GM18858 (cell line): Measurements from ENCODE around the gene TUBGCP6.
"Not testable (repeated sequence)": the region's sequence is repeated elsewhere in the genome, so short reads cannot be mapped to it uniquely, and the experiment has no call there.

ENCODE experiments used
- ATAC-seq: cut with Tn5 transposase; IDR thresholded peaks from one replicate; pipeline ENCODE4 v1.9.1; 2021; ENCODE audit not compliant: unreplicated experiment

TUBGCP6 gene

DNA sequence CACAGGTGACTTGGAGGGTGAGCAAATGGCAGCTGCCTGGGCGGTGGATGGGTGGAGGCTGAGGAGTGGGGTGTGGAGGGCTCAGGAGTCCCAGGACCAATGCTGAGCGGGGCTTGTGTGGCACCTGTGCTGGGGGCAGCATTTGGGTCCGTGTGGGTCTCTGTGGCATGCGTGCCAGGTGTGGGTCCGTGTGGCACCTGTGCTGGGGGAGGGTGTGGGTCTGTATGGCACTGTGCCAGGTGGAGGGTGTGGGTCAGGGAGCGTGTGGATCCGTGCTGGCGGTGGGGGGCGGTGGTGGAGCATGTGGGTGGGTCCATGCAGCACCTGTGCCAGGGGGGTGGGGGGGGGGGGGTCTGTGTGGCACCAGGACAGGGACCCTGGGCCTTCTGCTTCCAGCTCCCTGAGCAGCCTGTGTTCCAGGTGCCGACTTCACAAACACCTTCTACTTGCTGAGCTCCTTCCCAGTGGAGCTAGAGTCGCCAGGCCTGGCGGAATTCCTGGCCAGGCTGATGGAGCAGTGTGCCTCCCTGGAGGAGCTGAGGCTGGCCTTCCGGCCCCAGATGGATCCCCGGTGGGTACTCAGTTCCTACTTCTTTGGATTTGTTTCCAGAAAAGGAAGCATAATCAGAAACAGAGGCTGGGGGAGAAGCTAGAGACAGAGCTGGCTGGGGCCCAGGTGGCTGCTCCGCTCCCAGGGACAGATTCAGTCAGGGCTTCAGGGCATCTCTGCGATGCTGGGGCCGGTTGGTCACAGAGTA, 29.3 kb downstream of the TUBGCP6 start:
- no peak for ATAC-seq

GRCh38 chr22:50213263-50213662, 31.6 kb downstream of the TUBGCP6 start:
- ATAC-seq = no peak

- ATAC-seq = no peak
These were observed 33.7 kb downstream of the TUBGCP6 start for GRCh38 chr22:50211147-50211546.

DNA sequence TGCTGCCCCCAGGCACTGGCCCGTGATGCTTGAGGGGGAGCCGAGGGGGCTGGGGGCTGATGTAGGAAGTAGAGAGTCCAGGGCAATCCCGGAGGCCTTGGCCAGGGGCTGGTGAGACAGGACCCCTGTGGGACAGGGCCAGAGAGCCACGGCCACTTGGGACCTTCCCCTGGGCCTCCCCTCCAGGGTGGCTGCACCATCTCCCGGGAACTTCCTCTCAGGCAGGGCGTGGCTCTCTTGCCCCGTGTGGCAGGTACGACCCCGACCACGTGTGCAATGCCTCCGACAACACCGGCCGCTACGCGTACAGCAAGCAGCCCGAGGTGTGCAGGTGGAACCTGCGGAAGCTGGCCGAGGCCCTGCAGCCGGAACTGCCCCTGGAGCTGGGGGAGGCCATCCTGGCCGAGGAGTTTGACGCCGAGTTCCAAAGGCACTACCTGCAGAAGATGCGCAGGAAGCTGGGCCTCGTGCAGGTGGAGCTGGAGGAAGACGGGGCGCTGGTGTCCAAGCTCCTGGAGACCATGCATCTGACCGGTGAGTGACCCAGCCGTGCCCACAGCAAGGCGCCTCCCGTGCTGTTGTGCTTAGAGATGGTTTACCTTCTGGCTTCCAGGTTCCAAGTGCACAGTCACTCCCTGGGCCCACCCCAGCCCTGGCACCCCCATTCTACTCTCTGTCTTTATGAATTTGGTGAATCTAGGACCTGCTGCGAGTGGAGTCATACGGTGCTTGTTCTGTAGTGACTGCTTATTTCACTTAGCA, 34.3 kb downstream of the TUBGCP6 start:
- no peak for ATAC-seq

- no peak for ATAC-seq
These were observed 34.9 kb downstream of the TUBGCP6 start for GRCh38 chr22:50209893-50210292.

DNA sequence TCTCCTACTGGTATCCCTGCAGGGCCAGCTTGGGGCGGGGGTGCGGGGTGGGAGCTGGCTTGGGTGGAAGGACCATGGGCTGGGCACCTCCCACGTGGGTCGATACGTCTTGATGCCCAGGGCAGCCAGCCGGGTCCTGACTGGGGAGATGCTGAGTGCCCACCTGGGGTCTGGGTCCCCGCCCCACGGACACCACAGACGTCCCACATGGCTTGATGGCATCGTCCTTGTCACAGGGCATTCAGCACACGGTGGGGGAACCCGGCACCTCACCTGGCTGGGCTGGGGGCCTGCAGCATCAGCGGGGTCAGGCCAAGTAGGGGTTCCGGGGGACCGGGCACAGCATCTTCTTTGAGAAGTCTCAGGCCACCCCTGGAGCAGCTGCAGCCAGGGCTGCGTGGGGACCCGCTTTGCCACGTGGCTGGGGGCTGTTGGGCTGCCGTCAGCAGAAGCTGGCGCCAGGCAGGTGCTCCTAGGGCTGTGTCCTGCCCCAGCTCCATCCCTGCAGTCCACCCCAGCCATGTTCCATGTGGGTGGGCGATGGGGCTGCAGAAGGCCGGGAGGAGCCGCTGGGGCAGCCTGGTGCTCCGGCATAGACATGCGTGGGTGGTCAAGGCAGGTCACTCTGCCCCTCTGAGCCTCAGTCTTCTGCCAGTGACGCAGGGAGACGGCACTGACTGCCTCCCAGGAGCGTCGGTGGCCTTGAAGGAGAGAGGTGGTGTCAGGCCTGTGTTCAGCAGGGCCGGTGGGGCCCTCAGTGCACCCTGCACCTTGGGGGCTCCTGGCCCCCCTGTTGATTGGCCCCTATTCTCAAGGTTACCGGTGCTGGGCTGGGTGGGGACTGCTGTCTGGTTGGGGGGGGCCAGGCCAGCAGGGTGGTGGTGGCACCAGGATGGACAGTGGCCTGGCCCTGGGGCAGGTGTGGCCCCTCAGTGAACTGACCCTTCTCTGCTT, 35.6 kb downstream of the TUBGCP6 start:
- ATAC-seq = no peak

- ATAC-seq = no peak
These were observed 36.3 kb downstream of the TUBGCP6 start for GRCh38 chr22:50208430-50208938.

- ATAC-seq = no peak
These were observed 37.3 kb downstream of the TUBGCP6 start for GRCh38 chr22:50207383-50208140.

DNA sequence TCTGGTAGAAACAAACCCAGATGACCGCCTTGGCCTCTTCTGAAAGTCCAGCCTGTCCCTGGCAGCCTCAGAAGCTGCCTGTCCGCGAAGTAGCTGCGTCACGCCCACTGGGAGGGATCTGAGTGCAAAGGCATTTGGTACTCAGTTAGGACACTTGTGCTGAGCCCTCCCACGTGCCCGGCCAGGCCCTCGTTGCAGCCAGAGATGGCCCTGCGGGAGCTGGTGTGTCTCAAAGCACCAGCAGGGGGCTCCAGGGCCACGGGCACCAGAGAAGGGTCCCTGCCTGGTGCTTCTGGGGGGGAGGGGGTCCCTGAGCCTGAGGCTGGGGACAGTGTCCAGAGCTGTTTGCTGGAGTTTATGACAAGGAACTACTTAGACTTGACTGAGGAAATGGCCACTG, 38.2 kb downstream of the TUBGCP6 start:
- ATAC-seq = no peak

DNA sequence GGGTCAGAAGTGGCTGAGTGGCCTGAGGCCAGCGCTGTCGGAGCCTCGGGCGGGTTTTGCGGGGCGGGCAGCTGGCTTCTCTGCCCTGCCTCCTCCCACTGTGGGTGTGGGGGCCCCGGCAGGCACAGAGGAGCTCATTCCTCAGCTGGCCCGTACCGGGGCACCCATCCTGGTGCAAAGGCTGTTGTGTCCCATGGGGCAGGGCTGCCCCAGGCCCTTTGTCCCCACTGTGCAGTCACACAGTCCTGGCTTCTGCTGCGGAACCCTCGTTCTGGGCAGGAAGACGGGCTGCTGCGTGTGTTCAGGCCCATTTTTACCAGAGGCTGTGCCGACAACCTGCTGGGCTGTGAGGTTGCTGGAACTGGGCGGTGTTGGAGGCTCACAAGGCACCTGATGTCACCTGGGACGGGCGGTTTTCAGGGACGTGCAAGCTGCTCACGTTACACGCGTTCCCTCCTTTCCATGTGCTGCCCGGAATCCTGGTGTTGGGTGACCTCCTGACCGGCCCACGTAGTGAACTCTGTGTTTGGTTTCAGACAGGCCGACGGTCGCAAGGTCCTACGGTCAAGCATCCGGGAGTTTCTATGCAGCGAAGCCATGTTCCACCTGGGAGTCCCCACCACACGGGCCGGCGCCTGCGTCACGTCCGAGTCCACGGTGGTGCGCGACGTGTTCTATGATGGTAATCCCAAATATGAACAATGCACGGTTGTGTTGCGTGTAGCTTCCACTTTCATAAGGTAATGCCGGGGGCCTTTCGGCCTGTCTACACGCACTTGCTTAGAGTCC, 38.8 kb downstream of the TUBGCP6 start:
- no peak for ATAC-seq

- not testable (repeated sequence) for ATAC-seq
These were observed 39.8 kb downstream of the TUBGCP6 start for GRCh38 chr22:50204998-50205397.

- no peak for ATAC-seq
These were observed 40.3 kb downstream of the TUBGCP6 start for GRCh38 chr22:50204571-50204970.

DNA sequence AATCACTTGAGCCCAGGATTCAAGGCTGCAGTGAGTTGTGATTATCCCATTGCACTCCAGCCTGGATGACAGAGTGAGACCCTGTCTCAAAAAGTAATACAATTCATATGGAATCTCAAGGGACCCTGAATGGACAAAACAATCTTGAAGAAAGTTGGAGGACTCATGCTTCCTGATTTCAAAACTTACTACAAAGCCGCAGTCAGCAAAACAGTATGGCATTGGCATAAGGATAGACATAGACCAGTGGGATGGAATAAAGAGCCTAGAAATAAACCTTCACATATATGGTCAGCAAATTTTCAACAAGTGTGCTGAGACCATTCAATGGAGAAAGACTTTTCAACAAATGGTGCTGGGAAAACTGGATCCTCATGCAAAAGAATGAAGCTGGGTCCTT, 41.5 kb downstream of the TUBGCP6 start:
- ATAC-seq = no peak

DNA sequence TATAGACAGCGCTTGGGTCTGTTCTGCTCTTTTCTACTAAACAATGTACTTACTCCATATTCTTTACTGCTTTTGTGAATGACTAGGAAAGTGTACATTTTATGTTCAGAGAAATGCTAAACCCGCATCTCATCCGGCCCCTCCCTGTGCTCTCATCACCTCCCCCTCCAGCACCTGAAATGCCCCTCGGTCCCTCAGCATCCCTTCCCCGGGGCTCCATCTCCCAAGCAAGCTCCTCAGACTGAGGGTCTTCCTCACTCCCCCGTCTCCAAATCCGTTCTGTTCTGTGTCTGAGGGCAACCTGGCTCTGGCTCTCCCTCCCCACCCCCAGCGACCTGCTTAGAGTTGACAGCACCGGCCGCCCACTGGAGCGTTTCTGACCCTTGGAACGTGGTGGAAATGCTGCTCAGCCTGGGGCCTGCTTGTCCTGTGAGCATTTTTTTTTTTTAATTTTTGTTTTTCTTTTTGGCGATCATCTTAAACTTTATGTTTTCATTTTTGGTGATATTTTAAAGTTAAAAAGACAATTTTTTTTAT, 42.6 kb downstream of the TUBGCP6 start:
- no peak for ATAC-seq

- ATAC-seq = no peak
These were observed 43.4 kb downstream of the TUBGCP6 start for GRCh38 chr22:50201191-50202129.

DNA sequence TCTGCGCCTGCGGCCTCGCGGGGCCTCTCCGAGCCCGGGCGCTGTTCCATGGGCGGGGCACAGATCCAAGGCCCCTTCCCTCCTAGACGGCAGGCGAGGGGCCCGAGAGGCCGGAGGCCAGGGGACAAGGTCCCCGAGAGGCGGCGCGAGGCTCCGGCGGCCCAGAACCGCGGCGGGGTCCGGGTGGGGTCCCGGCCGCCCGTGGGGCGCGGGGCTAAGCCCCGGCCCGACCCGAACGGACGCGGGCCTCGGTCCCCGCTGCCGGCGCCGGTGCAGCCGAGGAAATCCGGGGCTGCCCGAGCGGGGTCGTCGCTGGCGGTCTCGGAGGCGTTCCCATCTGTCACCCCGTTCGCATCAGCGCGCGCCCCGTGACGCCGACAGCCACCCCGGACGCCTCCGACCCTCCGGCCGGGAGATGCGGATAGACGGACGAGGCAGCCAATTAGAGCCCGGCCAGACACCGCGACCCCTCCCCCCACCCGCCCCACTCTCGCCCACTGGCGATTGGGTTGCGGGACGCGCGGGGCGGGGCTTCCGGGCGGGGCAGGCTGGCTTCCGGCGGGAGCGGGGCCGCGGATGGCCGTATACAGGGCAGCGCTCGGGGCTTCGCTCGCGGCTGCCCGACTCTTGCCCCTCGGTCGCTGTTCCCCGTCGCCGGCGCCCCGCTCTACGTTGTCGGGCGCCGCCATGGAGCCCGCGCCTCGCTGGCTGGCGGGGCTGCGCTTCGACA, 44.2 kb downstream of the TUBGCP6 start, which contains the start of gene SELENOO:
Gene SELENOO (plus strand): TSS at position 551 of the 730 bp plus-strand sequence. CDS start 26 bp downstream, at position 577.
- no peak for ATAC-seq

- ATAC-seq = no peak
These were observed 44.9 kb downstream of the TUBGCP6 start for GRCh38 chr22:50199829-50200460.
